Measurements from ENCODE around the gene CYGB. TPM values are rescaled to one million over a fixed set of nuclear protein-coding genes. Genes with fewer than 3 reads are reported as not detected.

The CYGB gene
- polyA plus RNA-seq, 4 donors, result 11.0 to 19.0 (median 15.6) TPM

DNA sequence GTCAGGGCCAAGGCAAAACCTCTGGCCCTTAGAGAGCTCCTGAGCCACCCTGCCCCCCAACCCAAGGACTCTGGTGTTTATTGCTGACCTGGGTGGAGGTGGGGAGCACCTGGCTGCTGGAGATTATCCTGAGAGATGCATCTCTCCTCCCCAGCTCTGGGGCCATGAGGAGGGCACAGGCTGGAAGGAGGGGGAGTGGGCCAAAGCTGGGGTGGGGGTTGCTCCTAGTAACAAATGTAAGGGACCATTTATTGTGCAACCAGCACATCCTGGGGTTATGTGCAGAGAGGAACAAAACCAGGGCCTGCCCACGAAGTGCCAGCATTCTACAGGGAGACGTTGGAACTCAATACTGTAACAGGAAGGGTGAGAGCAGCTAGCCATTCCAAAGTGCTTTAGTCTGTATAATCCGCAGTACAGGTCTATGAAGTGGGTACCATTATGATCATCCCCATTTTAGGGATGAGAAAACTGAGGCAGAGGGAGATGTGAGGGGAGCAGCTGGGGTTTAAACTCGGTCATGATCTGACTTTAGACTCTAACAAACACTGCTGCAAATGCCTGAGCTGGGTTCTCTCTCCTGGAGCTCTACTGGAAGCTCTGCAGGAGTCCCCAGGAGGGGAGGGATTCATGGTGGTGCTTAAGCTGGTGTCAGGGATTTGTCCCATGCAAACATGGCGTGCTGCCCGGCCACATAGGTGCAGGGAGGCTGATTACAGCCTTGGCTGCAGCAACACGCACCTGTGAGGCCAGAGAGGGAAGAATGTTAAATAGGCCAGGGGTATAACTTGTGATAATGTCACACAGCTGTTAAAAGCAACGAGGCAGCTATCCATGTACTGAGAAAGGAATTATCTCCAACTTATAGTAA, 34.9 kb downstream of the CYGB start:
- DNase-seq (ENCODE audit: low read depth in 4 of 4, low spot score in 3 of 4), result no peak

DNA sequence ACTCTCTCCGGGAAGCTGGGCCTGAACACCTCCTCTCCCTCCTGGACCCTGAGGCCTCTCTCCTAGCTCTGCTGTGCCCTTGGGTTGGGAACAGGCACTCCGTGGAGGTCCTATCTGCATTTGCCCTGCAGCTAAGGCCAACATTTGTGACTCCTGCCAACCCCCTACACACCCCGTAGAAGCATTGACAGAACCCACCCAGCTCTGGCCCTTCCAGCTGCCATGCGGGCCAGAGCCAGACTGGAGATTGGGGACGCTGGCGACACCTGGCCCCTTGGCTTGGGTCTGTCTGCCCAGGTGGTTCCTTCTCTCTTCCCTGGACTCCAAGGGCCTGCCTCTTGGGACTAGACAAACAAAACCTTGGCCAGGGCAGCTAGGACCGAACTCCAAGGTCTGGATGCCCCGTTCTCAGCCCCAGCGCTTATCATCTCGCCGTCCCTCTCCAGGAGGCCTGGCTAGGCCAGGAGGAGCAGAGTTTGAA, 35.6 kb downstream of the CYGB start:
- DNase-seq (ENCODE audit: low read depth in 4 of 4, low spot score in 3 of 4), result no peak

DNA sequence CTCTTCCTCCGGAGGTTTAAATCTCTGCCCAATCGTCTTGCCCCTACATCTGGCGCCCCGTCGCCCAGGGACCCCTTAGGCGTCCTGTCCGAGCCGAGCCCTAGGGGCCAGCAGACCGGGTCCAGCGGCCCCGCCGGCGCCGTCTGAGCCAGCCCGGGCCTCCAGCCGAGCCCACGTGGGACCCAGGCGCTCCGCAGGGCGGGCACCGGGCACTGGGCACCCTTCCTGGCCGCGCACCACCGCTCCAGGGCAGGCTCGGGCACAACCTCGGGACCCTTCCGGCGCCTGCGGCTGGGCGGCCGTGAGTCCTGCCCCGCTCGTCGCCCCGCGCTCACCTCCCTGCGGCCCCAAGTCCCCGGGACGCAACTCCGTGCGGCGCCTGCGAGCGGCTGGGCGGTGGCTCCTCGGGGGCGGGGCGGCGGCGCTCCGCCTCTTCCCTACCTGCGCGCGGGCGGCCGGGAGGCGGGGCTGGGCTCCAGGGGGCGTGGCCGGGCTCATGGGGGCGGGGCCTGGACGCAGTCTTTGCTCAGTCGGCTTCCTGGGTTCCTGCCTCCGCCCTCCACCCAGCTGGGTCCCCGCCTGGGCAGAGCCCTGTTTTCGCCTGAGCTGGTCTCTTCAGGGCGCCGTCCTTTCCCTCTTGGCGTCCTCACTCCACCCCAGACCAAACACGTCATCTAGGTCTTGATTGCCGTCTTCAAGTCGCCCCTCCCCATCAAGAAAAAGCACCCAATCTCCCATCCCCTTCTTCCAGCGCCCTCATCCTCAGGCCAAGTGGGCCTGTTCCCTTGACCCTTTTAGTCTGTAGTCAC, 36.3 kb downstream of the CYGB start, which contains the start of gene RHBDF2:
TSS of gene RHBDF2 (minus strand) at position 406 of the 809 bp plus-strand sequence. CDS start 19,899 bp downstream, outside the sequence.
- no peak for DNase-seq (ENCODE audit: low read depth in 4 of 4, low spot score in 3 of 4)

DNA sequence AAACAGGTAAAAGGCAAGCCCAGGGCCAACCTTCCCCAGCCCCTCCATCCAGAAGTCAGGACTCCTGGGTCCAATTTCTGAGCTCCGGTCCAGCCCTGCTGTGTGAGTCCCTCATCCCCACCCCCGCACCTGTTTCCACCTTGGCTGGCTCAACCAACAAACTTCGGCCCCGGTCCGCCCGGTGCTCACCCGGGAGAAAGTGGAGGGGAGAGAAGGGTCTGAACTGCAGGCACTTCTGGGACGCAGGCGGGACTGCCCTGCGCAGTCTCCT, 36.8 kb downstream of the CYGB start:
- no peak for DNase-seq (ENCODE audit: low read depth in 4 of 4, low spot score in 3 of 4)

DNA sequence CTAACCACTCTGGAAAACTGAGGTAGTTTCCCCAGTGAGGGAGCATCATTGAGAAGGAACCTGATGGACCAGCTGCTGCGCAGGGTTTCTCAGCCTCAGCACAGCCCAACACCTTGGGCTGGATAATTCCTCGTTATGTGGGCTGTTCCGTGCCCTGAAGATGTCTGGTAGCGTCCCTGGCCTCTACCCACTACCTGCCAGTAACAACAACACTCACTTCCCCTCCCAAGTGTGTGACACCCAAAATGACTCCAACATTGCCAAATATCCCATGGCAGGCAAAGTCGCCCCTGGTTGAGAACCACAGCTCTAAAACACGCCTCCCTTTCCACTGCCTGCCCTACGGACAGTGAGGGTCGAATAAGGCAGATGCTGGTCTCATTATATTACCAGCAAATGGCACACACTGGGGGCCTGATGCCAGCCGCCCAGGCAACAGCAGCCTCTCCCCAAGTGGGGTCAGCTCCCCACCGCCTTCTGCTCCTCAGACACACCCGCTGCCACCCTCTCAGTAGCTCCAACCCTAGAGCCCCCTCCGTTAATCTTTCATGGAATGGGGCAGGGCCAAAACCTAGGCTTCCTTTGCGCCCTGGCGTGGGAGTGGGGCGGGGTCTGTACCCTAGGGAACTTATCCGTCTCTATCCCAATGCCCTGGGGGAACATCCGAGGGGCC, 37.3 kb downstream of the CYGB start:
- no peak for DNase-seq (ENCODE audit: low read depth in 4 of 4, low spot score in 3 of 4)

DNA sequence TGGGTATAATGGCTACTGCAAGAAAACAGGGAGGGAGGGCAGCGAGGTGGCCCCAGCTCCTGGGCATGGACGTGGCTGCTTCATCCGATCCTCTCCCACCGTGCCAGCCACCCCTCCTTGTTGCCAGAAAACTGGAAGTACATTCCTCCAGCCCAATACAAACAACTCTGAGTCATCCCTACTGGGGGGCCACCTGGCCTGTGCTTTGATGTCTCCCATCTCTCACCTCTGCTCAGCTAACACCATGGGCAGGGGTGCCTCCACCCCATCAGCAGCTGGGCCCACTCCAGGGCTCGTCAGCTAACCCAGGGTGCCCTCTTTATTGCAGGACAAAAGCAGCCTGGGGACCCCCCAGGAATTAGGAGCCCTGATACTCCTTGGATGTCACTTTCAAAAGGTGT, 38.2 kb downstream of the CYGB start:
- no peak for DNase-seq (ENCODE audit: low read depth in 4 of 4, low spot score in 3 of 4)

DNA sequence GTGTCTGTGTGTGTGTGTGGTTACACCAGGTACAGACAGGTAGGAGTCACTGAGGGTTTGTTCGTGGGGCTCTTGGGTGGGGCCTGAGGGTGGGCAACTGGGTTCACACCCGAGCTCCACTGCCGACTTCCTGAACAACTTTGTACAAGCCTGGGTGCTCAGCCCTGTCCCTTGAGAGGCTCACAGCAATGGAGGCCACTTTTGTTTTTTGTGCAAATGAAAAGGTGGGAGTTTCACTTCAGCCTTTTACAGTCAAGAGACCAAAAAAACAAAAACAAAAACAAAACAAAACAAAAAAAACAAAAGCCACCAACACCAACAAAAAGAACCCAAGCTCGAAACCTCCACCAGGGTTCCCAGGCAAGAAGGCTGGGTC, 38.6 kb downstream of the CYGB start:
- DNase-seq (ENCODE audit: low read depth in 4 of 4, low spot score in 3 of 4), result no peak

DNA sequence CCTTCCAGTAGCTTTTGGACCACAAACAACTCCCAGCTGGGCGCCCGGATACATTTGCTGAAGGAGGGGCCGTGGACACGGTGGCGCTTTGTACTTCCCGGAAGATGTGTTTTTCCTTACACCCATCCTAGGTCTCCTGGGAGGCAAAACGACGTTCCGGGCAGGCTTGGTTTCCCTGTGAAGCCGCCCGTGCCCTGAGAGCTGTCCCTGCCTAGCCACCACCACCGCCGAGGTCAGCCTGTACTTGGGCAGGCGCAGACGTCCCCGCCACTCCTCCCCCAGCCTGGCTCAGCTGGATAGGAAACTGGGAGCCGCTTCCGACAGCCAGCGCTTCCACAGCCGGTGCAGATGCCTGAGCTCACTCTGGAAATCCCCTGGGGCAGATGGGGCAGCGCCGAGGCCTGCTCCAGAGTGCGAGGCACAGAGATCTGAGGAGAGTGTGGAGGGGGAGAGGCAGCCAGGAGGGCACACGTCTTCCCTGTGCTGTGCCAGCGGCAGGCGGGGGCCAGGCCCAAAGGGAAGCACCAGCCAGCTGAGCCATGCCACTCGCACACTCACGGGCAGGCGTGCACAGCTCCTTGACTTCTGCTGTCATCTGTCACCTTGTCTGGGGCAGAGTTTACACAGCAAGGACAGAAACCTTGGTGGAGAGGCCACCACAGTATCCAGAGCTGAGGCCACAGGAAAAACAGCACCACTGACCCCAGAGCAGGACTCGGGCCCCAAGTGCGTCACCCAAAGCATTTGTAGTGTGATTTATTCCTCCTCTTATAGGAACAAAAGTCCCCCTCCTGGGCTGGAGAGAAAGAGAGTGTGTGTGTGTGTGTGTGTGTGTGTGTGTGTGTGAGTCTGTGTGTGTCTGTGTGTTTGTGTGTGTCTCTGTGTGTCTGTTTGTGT, 39.3 kb downstream of the CYGB start:
- DNase-seq (ENCODE audit: low read depth in 4 of 4, low spot score in 3 of 4), result no peak

DNA sequence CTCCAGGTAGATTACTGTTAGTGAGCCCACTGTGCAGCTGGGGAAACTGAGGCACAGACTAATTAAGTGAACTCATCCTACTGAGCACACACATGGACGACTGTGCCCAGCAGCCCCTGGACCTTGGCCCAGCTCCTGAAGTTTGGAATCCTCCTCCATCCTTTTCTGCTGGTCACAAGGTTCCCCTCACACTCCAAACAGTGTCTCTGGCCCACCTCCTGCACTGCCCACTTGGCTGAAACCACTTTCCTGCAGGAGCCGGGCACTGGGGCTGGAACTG, 39.9 kb downstream of the CYGB start:
- DNase-seq (ENCODE audit: low read depth in 4 of 4, low spot score in 3 of 4), result no peak

DNA sequence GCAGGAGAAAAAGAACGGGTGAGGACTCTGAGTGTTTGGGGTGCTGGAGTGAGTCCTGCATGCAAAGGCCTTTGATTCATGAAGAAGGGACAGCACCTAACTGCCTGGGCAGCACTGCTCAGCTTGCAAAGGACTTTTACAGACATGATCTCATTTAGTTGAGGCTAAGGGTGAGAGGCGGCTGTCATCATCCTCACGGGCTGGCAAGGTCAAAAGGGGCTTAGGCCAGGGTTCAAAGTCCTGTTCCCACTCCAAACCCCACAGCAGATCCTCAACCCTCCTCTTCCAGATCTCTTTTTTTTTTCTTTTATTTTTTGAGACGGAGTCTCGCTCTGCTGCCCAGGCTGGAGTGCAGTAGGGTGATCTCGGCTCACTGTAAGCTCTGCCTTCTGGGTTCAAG, 41.0 kb downstream of the CYGB start:
- no peak for DNase-seq (ENCODE audit: low read depth in 4 of 4, low spot score in 3 of 4)

DNA sequence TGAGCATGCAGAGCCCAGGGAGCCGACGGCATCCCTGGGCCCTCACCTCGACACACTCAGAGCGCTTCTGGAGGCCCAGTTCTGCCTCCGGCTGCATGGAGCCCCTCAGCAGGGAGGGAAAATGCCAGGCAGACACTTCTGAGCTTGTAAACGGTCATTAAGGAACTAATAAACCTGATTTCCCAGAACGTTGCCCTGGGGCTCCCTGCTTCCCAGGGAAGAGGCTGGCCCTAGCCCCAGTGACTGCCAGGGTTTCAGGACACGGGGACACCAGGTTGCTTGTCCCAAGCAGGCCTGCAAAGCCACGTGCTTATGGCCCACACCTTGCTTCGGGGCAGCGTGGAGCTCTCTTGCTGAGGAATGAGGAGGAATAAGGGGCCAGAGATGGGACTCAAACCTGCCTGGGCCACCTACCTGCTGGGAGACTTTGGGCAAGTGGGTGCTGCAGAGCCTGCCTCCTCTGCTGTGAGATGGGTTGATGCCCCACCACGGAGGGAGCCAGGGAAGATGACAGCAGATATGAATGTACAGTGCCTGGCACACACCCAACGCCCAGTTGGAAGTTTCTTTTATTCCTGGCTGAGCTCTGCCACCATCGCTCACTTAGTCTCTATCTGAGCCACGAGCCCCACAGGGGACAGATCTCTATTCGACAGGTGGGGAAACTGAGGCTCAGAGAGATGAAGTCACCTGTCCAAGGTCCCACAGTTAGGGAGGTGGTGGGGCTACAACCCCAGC, 41.7 kb downstream of the CYGB start:
- DNase-seq (ENCODE audit: low read depth in 4 of 4, low spot score in 3 of 4), result no peak

DNA sequence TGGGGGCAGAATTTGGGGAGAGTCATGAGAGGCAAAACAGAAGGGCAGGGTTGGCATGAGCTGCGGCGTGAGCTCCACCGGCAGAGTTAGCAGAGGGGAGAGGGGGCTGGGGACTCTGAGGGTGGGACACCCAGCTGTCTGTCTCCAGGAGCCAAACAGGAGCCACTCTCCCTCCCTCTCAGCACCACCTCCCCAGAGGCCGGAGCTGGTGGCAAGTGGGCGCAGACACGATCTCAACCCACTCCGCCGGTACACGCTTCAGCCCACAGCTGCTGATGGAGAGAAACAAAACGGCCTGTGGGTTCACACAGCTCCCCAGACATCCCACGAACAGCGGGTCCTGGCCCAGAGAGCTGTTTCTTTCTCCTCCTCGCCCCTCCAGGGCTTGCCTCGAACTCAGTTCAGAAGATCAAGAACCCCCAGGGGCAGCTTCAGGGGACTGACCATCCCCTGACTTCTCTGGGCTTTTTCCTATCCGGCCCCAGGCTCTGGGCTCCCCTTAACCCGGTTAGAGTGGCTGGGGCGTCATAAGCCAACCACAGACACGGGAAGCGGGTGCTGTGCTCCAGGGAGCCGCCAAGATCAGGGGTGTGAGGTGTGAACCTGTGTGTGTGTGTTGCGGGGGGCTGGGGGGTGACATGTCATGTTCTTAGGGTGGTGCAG, 43.9 kb downstream of the CYGB start:
- DNase-seq (ENCODE audit: low read depth in 4 of 4, low spot score in 3 of 4), result no peak

DNA sequence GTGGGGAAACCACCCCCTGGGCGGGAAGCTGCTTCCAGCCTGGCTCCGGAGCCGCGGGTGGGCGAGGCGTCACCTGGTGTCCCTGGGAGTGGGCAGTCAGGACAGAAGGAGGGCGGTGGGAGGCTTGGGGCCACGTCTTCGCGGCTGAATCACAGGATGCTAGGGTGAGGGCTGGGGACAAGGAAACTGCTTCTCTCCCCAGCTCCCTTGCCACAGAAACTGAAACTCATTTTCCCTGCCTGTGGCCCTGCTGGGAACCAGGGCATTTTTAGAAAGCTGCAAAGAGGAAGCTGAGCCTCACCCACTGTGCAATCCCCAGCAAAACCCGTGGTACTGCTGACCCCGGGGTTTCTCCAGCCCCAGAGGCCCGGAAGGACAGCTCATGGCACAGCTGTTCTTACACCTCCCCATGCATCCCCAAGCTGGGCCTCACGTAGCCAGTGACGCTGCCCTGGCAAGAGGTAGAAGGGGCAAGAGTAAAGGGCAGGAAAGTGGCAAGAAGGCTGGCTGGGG, 44.5 kb downstream of the CYGB start:
- DNase-seq (ENCODE audit: low read depth in 4 of 4, low spot score in 3 of 4), result no peak

DNA sequence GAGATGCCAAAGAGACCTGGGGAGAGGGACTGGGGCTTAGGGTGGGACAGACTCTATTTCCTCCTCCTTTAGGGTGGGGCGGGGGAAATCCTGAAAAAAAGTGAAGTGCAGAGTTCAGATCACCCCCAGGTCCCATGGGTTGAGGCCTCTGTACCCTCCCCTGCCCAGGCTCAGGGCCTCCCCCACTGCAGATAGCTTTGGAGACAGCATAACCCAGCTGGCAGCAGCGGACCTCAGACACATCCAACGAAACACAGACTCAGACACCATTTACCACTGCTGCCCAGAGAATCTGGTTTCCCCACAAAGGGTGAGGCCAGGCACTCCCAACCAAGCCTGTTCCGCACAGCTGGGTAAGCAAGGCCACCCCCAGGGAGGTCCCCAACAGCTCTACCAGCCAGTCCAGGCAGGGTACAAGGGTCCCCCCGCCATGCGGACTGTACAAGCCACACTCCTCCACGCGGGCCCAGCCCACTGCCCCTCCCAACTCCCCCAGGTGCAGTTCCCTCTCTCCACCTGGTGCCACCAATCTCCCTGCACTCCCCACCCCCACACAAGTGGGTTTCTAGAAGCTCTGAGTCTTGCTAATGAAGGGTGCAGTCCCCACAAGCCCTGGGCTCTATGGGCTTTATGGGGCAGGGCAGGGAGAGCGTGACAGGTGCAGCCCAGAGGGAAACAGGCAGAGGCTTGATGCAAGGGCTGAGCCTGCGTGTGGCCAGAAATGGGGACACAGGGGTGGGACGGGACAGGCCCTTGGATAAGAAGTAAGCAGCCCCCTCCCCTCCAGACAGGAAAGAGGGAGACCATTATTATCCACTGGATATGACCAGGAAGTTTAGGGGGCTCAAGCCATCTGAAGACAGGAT, 45.2 kb downstream of the CYGB start:
- DNase-seq (ENCODE audit: low read depth in 4 of 4, low spot score in 3 of 4), result no peak

DNA sequence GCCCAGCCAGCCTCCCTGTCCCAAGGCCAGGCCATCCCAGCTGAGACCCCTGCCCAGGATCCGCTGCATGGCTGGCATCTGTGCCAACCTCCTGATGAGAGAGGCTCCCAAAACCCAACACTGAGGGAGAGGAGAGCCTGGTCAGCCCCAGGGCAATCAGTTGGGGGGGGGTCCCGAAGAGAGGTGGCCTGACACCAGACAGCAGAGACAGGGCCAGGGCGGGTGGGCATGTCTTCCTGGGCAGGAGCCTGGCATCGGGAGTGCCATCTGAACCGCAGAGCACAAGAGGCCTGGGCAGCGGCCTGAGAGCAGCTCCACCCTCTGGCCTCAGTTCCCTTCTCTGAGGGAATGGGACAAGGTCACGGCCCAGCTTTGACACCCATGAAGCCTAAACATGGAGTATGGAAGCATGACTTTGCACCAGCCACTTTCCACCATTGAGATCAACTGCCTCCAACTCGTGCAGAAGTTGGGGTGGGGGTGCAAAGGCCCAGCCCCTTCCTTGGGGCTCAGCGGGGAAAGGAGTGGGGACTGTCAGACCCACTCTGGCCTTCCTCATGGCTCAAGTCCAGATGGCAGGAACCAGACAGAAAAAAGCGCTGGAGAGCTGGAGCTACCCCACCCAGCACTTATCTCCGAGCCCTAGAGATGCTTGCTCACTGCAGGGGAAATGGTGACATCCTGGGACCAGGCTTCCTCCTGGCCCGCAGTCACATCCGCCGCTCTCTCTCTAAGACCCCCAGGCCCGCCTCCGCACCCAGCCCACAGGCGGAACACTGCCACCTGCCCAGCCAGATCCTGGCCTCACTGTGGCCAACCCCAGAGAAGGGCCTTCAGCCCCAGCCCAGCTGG, 46.0 kb downstream of the CYGB start:
- no peak for DNase-seq (ENCODE audit: low read depth in 4 of 4, low spot score in 3 of 4)

DNA sequence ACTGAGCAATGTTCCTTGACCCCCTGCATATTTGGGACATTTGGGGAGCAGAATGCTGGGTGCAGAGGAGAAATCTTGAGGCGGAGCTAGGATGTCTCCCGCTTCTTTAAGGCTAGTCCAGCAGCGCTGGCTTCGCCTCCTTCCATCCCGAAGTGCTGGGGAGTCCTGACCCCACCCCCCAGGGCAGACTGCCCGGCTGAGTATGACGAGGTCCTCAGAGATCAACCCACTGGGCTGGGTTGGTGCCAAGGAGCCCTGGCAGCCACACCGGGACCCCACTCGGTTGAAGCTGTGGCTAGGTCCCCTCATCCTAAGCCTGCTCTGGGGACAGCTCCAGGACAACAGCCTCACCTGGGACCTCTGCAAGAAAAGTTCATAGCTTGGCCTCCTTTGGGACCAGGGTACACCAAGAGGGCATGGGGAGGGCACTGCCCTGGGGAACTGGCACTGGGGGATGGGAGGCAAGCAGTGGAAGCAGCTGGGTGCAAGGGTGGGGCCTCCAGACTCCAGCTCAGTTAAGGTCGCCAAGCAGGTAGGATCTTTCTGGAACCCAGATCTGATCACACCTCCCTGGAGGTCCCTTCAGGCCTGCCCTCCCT, 47.3 kb downstream of the CYGB start:
- no peak for DNase-seq (ENCODE audit: low read depth in 4 of 4, low spot score in 3 of 4)

Measured in left renal pelvis (tissue), 4 donors.